Measurements from ENCODE around the gene XPR1.
"Not testable (repeated sequence)": the region's sequence is repeated elsewhere in the genome, so short reads cannot be mapped to it uniquely, and the experiment has no call there.

XPR1 gene

DNA sequence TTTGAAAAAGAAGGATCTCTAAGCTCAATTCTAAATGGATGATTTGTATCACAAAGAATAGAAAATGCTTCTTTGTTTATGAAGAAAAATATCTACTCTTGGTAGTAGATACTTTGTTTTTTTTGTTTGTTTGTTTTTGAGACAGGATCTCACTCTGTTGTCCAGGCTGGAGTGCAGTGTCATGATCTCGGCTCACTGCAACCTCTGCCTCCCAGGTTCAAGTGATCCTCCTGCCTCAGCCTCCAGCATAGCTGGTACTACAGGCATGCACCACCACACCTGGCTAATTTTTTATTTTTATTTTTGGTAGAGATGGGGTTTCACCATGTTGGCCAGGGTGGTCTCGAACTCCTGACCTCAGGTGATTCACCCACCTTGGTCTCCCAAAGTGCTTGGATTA lies 159.3 kb downstream of the XPR1 start:
- not testable (repeated sequence) for DNase-seq

DNA sequence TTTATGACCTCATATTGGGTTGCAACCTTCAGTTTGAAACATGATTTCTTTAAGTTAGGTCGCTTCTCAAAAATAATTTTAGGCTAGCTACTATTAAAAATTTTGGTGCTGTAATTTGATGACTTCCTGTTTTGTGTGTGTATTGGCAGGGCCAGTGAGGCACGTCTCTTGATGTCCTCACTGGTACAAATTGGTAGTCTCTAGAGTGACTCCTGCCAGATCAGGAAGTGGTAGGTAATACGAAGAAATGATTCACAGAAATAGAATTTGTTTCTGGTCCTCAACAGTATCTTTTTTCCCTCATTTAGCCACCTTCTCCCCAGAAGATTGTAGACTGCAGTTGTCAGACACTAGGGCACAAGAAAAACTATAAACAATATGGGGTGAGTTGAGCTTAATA lies 160.0 kb downstream of the XPR1 start:
- no peak for DNase-seq

DNA sequence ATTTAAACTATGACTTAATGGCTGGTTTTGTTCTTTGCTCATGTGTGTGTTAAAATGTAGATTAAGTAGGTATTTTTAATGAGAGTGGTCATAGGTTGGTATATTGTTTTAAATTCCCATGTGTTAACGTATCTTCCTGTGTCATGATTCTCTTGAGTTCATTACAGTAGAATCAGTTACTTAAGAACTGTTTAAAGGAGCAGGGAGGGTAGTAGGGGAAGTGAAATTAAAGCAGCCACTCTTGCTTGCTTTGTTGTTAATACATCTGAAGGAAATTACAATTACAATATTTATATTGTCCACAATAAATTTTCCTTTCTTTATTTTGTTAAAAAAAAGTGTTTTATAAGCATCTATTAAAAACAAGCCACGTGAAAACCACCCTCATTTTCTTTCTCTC lies 161.6 kb downstream of the XPR1 start:
- DNase-seq, result no peak

DNA sequence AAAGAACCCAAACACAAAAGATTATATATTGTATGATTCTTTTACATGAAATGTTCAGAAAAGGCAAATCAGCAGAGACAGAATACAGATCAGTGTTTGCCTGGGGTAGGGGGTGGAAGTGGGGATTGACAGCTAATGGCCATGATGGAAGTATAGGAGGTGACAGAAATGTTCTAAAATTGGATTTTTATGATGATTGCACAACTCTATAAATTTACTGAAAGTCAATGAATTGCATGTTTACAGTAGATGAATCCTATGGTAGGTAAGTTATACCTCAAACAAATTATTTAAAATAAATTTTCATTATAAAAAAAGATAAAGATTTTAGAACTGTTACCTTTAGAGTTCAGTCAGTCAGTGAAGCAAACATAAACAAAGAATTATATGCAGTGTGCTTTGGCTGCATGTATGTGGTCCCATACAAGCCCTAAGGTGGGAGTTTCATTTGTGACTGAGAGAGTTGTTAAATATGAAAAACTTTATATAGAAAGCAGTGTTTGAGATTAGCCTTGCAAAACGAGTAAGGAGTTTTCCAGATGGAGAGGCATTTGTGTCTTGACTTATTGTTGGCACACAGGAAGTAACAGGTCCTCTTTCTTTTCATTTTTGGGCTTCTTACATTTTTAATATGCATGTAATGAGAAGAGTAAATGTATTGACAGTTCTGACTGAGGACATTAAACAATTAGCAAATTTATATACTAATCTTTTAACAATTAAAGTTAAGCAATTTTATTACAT lies 165.2 kb downstream of the XPR1 start:
- no peak for DNase-seq

DNA sequence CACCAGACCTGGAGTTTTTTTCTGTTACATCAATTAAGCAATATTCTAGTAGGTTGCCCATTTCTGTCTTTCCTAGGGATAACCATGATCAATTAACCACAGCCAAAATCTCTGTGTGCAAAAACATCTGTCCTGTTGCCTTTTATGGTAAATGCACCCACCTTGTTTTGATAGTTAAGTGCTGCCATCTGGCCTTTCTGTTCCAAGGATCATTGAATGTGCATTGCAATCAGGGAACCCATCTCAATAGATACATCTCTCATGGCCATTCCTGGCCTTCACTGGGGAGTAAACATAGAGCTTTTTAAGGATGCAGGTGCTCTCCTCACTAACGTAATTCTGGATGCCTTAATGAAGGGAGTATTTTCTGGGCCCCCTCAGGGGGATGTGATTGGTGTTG lies 169.1 kb downstream of the XPR1 start:
- no peak for DNase-seq

DNA sequence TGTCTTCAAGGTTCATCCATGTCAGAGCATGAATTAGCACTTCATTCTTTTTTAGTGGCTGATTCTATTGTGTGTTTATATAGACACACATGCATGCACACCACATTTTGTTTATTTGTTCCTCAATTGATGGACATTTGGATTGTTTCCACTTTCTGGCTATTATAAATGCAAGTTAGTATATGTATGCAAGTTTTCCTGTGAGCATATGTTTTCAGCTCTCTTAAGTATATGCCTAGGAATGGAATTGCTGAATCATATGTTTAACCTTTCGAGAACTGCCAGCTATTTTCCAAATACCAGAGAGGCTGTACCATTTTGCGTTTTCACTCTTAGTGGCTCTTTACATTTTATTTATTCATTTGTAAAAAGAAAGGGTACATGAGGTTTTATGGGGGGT lies 171.0 kb downstream of the XPR1 start:
- DNase-seq, result no peak

DNA sequence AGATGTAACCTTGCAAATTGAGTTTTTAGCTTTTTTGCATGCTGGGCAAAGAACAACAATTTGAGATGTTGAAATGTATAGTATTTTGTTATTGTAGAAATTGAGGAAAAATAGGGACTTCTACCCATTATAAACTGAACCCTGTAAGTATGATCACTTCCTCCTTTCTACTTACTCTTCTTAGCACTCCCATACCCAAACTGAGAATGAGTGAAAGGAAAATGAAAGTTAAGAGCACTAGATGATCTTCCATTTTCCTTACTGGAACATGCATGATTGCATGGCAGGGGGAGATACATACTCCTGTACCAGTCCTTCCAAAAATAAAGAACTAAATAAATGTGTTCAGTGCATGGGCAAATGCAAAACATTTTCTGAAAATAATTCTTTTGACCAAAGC lies 173.5 kb downstream of the XPR1 start:
- DNase-seq, result no peak

DNA sequence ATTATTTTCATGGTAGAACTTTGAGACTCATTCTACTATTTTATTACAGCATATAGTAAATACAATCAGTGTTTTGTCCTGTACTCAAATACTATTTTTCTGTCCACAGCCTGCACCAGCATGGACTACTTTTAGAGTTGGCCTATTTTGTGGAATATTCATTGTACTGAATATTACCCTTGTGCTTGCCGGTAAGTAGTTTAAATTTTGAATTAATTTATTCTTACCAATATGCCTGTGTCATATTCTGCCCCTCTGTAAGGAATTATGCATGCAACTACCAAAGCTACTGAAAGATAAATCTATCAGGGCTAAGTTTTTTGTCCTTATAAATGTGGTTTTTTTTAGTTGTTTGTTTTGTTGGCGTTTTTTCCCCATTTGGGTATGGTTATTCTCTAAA lies 179.5 kb downstream of the XPR1 start:
- DNase-seq, result no peak

DNA sequence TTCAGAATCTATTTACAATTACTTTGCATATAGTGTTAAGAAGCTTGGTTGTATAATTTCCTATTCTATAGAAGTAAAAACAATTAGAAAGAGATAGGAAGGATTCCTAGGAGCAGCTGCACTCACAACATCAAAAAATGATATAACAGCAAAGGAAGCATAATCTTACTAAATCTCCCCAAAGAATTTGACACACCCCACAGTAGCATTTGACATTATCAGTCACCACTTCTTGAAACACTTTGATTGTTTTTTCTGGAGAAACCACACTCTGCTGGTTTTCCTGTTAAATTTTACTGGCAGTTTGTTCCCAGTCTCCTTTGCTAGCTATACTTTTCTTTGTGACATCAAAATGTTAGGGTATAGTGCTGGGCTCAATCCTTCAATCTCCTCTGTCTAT lies 180.1 kb downstream of the XPR1 start:
- DNase-seq, result no peak

DNA sequence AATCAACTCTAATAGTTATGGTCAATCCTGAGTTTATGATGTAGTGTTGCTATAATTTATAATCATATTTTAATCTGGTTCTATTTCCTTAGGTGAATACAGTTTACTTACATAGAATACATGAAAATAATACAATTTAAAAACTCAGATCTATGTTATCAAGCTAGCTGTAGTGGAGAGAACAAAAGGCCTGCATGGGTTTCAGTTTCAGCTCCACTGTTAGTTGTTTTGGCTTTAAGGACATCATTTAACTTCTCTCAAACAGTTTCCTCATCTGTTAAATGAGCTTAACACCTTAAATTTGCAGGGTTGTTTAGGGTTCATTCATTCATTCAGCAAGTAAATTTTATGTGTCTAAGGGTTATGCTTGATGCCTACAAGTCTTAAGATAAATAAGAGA lies 182.4 kb downstream of the XPR1 start:
- no peak for DNase-seq

DNA sequence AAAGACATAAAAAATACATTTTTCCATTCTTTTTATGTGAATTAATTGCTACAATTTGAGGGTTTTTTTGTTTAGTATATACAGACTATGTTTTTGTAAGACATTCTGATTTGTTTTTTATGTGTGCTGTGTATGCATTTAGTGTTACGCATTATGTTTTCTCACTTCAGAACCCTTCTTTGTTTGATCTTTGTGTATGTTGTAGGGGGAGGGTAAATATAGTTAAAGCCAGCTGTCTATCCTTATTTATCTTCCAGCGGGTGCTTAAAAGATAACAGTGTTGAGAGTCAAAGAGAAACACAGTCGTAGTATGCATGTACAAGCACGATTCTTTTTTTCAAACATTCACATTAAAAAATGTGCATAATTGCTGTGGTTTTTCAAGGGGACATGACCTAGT lies 183.4 kb downstream of the XPR1 start:
- DNase-seq, result no peak

DNA sequence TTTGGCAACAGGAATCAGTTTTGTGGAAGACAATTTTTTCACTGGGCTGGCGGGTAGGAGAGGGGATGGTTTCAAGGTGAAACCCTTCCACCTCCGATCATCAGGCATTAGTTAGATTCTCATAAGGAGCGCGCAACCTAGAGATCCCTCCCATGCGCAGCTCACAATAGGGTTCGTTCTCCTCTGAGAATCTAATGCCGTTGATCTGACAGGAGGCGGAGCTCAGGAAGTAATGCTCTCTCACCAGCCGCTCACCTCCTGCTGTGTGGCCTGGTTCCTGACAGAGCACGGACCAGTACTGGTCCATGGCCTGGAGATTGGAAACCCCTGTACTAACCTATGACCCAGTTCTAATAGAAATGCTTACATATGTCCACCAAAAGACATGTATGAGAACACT lies 184.3 kb downstream of the XPR1 start:
- no peak for DNase-seq

DNA sequence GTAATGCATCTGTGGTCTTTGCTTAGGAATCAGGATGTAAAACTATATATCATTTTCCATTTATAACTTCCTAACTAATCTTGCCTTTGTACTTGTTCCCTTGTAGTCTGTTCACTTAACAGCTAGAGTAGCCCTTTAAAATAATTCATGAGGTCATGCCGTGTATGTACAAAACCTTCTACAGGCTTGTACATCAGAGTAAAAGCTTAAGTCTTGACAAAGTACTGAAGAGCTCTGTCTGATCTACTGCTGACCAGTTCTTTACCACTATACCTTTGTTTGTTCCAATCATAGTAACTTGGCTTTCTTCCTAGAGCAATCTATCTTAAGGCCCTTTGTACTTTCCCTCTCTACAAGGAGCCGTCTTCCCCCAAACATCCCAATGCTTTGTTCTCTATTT lies 190.1 kb downstream of the XPR1 start:
- no peak for DNase-seq

DNA sequence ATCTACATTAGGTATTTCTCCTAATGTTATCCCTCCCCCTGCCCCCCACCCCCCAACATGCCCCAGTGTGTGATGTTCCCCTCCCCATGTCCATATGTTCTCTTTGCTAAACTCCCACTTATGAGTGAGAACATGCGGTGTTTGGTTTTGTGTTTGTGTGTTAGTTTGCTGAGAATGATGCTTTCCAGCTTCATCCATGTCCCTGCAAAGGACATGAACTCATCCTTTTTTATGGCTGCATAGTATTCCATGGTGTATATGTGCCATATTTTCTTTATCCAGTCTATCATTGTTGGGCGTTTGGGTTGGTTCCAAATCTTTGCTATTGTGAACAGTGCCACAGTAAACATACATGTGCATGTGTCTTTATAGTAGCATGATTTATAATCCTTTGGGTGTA lies 199.7 kb downstream of the XPR1 start:
- not testable (repeated sequence) for DNase-seq

DNA sequence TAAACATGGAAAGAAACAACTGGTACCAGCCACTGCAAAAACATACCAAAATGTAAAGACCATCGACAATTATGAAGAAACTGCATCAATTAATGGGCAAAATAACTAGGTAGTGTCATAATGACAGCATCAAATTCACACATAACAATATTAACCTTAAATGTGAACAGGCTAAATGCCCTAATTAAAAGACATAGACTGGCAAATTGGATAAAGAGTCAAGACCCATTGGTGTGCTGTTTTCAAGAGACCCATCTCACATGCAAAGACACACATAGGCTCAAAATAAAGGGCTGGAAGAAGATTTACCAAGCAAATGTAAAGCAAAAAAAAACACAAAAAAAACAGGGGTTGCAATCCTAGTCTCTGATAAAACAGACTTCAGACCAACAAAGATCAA lies 201.4 kb downstream of the XPR1 start:
- not testable (repeated sequence) for DNase-seq

DNA sequence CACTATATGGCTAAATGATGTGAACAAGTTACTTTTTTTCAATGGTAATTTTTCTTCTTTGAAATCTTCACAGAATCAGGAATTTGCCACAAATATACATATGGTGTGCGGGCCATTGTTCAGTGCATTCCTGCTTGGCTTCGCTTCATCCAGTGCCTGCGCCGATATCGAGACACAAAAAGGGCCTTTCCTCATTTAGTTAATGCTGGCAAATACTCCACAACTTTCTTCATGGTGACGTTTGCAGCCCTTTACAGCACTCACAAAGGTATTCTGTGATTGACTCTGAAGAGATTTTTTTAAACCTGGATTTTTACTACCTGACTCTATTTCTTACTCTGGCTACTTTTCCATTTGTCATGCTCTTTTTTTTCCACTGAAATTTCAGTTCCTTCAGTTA lies 204.6 kb downstream of the XPR1 start:
- no peak for DNase-seq

DNA sequence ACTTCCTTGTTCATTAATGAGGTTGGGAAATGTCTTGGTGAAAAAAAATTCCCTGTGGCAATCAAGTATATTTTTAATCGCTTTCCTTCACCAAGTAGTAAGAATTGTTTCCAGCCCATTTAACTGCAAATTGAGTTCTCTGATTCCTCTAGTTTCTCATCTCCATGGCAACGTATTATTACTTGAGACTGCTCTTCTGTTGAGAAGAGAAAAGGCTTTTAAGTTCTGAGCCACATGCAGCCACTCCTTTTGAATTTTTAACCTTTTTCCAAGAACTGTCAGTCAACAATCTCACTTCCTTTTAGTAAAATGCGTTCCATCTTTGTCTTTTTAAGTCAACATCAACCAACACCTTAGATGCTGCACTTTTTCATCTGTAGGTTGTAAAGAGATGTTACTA lies 205.2 kb downstream of the XPR1 start:
- no peak for DNase-seq

DNA sequence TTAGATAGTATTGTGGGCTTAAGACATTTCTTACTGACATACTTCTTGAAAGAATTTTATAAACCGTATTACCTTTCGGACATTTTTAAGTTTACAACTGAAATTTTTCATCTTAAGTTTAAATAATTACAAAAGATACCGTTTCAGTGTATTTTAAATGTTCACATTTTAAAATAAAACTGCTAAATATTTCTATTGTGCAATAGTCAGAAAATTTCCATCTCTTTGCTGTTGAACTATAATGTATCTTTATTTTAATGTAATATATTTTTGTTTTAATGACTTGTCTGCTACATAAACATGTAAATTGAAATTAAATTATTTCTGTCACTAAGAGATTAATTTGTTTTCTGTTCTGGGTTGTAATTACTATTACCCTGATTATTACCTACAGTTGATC lies 206.7 kb downstream of the XPR1 start:
- DNase-seq, result no peak

DNA sequence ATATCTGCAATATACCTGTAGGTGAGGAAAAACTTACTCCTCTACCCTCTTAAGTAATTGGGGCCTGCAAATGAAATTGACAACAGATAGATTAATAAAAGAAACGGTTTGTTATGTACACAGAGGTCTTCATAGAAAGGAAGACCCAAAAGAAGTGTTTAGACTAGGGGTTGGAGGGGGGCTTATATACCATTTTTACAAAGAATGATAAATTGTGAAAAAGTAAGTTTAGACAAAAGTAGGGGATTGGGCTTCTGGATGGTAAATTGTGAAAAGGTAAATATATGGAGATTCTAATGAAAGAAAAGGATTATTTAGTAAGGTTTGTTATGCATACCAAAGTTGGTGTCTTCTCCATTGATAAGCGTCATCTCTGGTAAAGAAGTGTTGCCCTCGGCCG lies 207.7 kb downstream of the XPR1 start:
- no peak for DNase-seq

DNA sequence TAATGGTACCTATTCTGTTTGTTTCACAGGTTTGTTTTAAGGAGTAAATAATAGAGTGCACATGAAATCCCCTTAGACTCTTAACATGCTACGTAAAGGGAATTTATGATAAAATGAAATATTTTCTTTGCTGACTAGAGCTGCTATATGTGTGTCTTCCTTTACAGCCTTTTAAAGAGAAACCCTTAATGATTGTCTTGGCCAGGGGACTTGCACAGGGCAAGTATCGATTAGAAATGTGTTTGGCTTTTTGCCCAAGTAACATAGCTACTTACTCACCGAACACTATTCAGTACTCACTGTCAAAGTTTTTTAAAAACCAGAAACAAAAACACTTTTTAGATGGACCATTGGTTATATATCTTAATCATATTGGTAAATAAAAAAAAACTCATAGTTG lies 209.6 kb downstream of the XPR1 start:
- no peak for DNase-seq

DNA sequence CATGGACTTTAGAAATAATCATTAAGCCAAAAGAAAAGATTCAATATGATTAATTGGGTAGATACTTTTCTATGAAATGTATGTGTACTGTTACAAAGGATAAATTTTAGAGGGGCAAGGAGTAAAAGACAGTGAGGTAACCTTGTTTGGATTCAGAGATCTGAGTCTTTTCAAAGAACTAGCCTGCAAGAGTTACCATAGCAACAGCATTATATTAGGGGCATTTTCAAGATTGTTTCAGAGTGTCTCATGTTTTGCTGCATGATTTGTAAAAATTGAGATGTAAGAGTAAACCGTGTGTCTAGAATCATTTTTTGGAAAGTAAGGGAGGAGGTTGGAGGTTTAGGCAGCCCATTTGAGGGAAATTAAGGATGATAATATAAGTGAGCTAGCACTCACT lies 210.2 kb downstream of the XPR1 start:
- no peak for DNase-seq

DNA sequence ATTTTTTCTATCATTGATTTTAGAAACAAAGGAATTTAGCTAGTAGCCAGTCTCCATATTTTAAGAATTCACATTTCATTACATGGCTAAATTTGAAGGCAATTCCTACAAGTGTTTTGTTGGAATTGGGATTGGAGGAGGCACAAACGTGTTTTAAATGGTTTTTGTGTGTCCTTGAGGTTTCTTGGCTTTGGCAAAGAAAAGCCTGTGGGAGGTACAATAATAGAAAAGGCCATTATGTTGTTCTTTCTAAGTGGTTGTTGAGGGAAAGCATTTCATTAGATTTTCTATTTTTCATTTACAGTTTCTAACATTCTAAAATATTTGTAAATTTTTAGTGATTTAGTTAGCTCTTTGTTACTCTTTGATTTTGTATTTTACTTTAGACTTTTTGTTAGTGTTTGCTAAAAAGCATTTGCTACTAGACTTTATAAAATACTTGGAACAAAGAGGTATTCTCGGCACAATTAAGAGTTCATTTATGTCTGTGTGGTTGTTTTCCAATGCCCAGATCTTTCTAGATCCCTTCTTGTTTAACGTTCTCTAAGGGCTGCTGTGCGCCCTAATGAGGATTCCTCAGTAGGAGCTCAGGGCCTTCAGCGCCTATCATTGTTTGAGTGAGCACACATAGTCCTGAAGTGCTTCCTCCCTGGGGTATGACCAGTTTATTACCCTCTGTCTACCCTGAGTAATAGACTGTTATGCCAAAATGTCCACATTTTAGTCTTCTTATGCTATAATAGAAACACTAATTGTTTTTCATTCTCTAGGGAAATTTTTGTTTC lies 210.9 kb downstream of the XPR1 start:
- DNase-seq, result no peak

DNA sequence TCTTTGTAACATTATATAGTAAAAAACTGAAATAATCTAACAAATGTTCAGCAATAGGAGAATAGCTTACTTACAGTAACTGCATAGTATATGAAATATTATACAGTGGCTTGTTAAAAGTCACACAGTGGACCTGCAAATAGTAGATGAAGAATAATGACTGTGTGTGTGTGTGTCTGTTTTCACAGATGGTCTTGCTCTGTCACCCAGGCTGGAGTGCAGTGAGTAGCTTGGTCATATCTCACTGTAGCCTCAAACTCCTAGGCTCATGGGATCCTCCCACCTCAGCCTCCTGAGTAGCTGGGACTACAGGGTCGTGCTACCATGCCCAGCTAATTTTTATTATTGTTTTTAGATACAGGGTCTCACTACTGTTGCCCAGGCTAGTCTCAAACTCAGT lies 213.5 kb downstream of the XPR1 start:
- no peak for DNase-seq

DNA sequence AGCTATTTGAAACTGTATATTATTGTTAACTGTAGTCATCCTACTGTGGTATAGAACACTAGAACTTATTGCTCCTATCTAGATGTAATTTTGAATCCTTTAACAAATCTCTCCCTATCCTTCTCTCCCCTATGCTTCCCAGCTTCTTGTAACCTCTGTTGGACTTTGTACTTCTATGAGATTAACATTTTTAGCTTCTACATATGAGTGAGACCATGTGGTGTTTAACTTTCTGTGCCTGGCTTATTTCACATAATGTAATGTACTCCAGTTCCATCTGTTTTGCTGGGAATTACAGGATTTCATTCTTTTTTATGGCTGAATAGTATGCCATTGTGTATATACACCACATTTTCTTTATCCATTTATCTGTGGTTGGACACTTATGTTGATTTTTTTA lies 216.4 kb downstream of the XPR1 start:
- DNase-seq, result no peak
